Measurements from ENCODE around the gene IL5RA. TPM values are rescaled to one million over a fixed set of nuclear protein-coding genes. Genes with fewer than 3 reads are reported as not detected.

Gene IL5RA
- total RNA-seq, 1 experiment from 2014 or later = not detected

DNA sequence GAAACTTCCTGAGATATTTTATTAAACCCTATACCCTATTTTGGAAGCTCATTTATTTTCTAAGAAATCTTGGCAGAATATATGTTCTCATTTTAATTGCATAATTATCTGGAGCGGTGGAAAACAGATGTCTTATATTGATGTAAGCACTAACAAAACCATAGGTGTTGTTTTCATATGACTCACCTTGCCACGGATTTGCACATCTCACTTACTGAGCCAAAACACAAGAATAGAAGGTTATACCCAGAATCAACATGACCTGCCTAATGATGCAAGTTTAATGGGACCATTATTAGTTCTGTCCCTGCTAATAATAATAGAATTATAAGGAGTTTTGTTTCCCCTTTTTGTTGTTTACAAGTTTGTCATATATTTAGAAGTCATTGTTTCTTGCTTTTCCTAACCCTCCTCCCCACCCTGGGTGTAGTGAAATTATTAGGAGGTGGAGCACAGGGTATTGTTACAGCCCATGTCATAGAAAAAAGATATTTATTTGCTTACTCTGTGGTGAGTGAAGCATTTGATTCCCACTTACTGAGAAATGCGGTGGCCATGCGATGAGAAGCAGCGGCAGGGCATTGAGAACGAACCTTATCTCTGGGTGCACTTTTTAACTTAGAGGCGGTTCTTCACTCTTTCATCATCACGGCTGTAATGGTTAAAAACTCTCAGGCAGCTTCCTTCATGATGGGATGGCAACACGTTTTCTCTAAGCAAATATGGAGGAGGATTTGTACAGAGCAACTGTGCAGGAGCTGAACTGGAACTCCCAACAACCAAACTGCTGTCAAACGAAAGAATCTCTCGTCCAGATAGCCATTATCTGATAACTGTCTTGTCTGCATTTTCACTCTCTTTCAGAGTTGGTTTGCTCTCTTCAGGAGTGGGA is 521 bp downstream of the IL5RA start:
- no TSS peak for BruUV-seq (replicated peaks)
- ChIA-PET POLR2A (ENCODE audit: low non-redundant PET) (no interaction called here), CTCF (no interaction called here)
- H3K36me3 ChIP-seq (ENCODE audit: insufficient read depth, low read length, poor library complexity, severe bottlenecking) = no peaks in the 10 kb centered on the region
- intact Hi-C loops (cut with micrococcal nuclease; ENCODE audit: unreplicated experiment) = no loop called here
- H3K9me3 ChIP-seq (ENCODE audit: low read depth, low read length, poor library complexity, severe bottlenecking) = no peaks in the 10 kb centered on the region
- no peak for DNase-seq (ENCODE audit: low spot score)
- no peaks in the 10 kb centered on the region for H3K27me3 ChIP-seq (replicated peaks; ENCODE audit: insufficient read depth, low read depth, low read length, poor library complexity)
- peaks cover 6% of the 10 kb centered on the region for H3K4me1 ChIP-seq (ENCODE audit: insufficient read depth, low read length, poor library complexity, severe bottlenecking)
- no peak overlapping the region for H3K4me3 ChIP-seq (ENCODE audit: low read depth, low read length, poor library complexity, severe bottlenecking)
- TF ChIP-seq, protein P1, sequence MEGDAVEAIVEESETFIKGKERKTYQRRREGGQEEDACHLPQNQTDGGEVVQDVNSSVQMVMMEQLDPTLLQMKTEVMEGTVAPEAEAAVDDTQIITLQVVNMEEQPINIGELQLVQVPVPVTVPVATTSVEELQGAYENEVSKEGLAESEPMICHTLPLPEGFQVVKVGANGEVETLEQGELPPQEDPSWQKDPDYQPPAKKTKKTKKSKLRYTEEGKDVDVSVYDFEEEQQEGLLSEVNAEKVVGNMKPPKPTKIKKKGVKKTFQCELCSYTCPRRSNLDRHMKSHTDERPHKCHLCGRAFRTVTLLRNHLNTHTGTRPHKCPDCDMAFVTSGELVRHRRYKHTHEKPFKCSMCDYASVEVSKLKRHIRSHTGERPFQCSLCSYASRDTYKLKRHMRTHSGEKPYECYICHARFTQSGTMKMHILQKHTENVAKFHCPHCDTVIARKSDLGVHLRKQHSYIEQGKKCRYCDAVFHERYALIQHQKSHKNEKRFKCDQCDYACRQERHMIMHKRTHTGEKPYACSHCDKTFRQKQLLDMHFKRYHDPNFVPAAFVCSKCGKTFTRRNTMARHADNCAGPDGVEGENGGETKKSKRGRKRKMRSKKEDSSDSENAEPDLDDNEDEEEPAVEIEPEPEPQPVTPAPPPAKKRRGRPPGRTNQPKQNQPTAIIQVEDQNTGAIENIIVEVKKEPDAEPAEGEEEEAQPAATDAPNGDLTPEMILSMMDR (conservative IDR thresholded peaks at IDR 0.05; ENCODE audit: low read depth, low read length) = no peak
- TF ChIP-seq EZH2 (IDR thresholded peaks at IDR 0.05; ENCODE audit: borderline replicate concordance, low read depth, low read length, poor library complexity, severe bottlenecking) = no peak
- no peak overlapping the region for H3K27ac ChIP-seq (ENCODE audit: low read depth, low read length, poor library complexity, severe bottlenecking)

DNA sequence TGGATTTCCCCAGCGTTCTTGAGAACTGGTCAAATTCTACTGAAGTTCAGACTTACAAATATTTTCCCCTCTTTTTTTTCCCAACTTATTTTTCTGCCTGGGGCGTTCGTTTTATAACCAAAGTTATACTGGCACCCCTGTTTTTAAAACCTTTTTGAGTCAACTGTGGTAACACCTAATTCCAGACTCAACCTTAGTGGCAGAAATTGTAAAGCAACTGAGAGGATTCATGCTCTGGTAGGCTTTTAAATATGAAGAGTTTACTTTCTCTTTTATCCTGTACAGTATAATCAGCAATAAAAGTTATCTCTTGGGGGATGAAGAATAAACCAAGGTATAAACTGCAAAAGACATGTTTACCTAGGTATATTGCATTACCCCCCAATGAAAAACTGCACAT is 2.3 kb downstream of the IL5RA start:
- POLR2A ChIA-PET (ENCODE audit: low non-redundant PET) = no interaction called here

DNA sequence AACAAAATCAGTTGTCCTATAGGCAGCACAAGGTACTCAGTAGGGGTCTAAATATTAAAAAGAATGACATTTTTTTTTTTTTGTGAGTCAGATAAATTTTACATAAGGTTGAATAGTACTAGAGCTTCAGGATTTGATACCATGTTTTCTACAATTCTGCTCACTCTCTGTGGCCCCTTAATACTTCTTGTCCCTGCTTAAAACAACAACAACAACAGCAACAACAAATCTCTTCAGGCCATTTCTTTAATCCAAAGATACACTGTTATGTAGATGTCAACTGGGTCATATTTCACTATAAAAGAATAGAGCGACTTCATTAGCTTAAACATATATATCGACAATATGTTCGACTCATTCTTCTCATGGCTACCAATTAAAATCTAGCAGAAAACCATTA is 3.0 kb downstream of the IL5RA start:
- Histone ChIP-seq H3K4me1 (ENCODE audit: insufficient read depth, low read length, poor library complexity, severe bottlenecking) (peaks cover 6% of the 10 kb centered on the region), H3K27ac (ENCODE audit: low read depth, low read length, poor library complexity, severe bottlenecking) (no peak overlapping the region), H3K9me3 (ENCODE audit: low read depth, low read length, poor library complexity, severe bottlenecking) (no peaks in the 10 kb centered on the region), H3K27me3 (replicated peaks; ENCODE audit: insufficient read depth, low read depth, low read length, poor library complexity) (no peaks in the 10 kb centered on the region), H3K4me3 (ENCODE audit: low read depth, low read length, poor library complexity, severe bottlenecking) (no peak overlapping the region), H3K36me3 (ENCODE audit: insufficient read depth, low read length, poor library complexity, severe bottlenecking) (no peaks in the 10 kb centered on the region)
- no peak for DNase-seq (ENCODE audit: low spot score)
- TF ChIP-seq, protein P1 (conservative IDR thresholded peaks at IDR 0.05; ENCODE audit: low read depth, low read length) = no peak
- no peak for TF ChIP-seq EZH2 (IDR thresholded peaks at IDR 0.05; ENCODE audit: borderline replicate concordance, low read depth, low read length, poor library complexity, severe bottlenecking)
- POLR2A ChIA-PET (ENCODE audit: low non-redundant PET) = no interaction called here
- CTCF ChIA-PET = no interaction called here
- intact Hi-C loops (cut with micrococcal nuclease; ENCODE audit: unreplicated experiment) = no loop called here
- BruUV-seq (replicated peaks) = no TSS peak

More for the DNA sequence above, 2.3 kb downstream of the IL5RA start:
- Histone ChIP-seq H3K4me3 (ENCODE audit: low read depth, low read length, poor library complexity, severe bottlenecking) (no peak overlapping the region), H3K36me3 (ENCODE audit: insufficient read depth, low read length, poor library complexity, severe bottlenecking) (no peaks in the 10 kb centered on the region), H3K27me3 (replicated peaks; ENCODE audit: insufficient read depth, low read depth, low read length, poor library complexity) (no peaks in the 10 kb centered on the region), H3K27ac (ENCODE audit: low read depth, low read length, poor library complexity, severe bottlenecking) (no peak overlapping the region), H3K9me3 (ENCODE audit: low read depth, low read length, poor library complexity, severe bottlenecking) (no peaks in the 10 kb centered on the region), H3K4me1 (ENCODE audit: insufficient read depth, low read length, poor library complexity, severe bottlenecking) (peaks cover 6% of the 10 kb centered on the region)
- no peak for DNase-seq (ENCODE audit: low spot score)
- TF ChIP-seq, protein P1 (conservative IDR thresholded peaks at IDR 0.05; ENCODE audit: low read depth, low read length) = no peak
- no peak for TF ChIP-seq EZH2 (IDR thresholded peaks at IDR 0.05; ENCODE audit: borderline replicate concordance, low read depth, low read length, poor library complexity, severe bottlenecking)
- no TSS peak for BruUV-seq (replicated peaks)
- CTCF ChIA-PET = no interaction called here
- intact Hi-C loops (cut with micrococcal nuclease; ENCODE audit: unreplicated experiment) = no loop called here
